ENCODE results near the gene RPL18.

DNA sequence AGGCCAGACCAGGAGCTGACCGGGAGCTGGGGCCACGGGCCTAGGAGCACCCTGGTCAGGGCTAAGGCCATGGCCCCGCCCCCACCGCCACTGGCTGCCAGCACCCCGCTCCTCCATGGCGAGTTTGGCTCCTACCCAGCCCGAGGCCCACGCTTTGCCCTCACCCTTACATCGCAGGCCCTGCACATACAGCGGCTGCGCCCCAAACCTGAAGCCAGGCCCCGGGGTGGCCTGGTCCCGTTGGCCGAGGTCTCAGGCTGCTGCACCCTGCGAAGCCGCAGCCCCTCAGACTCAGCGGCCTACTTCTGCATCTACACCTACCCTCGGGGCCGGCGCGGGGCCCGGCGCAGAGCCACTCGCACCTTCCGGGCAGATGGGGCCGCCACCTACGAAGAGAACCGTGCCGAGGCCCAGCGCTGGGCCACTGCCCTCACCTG lies 6.9 kb upstream of the RPL18 start:
- TF ChIP-seq, protein P1, sequence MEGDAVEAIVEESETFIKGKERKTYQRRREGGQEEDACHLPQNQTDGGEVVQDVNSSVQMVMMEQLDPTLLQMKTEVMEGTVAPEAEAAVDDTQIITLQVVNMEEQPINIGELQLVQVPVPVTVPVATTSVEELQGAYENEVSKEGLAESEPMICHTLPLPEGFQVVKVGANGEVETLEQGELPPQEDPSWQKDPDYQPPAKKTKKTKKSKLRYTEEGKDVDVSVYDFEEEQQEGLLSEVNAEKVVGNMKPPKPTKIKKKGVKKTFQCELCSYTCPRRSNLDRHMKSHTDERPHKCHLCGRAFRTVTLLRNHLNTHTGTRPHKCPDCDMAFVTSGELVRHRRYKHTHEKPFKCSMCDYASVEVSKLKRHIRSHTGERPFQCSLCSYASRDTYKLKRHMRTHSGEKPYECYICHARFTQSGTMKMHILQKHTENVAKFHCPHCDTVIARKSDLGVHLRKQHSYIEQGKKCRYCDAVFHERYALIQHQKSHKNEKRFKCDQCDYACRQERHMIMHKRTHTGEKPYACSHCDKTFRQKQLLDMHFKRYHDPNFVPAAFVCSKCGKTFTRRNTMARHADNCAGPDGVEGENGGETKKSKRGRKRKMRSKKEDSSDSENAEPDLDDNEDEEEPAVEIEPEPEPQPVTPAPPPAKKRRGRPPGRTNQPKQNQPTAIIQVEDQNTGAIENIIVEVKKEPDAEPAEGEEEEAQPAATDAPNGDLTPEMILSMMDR (IDR thresholded peaks at IDR 0.05 in 4 of 5, conservative IDR thresholded peaks at IDR 0.05 in 1 of 5), result no peak
- no peak for TF ChIP-seq POLR2A (IDR thresholded peaks at IDR 0.05)

All from gastrocnemius medialis (tissue), 4 donors.